ENCODE measurements around the gene PIGQ.

GRCh38 chr16:578232-578869 is 8.6 kb downstream of the PIGQ start:
- TF ChIP-seq, protein P1, sequence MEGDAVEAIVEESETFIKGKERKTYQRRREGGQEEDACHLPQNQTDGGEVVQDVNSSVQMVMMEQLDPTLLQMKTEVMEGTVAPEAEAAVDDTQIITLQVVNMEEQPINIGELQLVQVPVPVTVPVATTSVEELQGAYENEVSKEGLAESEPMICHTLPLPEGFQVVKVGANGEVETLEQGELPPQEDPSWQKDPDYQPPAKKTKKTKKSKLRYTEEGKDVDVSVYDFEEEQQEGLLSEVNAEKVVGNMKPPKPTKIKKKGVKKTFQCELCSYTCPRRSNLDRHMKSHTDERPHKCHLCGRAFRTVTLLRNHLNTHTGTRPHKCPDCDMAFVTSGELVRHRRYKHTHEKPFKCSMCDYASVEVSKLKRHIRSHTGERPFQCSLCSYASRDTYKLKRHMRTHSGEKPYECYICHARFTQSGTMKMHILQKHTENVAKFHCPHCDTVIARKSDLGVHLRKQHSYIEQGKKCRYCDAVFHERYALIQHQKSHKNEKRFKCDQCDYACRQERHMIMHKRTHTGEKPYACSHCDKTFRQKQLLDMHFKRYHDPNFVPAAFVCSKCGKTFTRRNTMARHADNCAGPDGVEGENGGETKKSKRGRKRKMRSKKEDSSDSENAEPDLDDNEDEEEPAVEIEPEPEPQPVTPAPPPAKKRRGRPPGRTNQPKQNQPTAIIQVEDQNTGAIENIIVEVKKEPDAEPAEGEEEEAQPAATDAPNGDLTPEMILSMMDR (conservative IDR thresholded peaks at IDR 0.05; ENCODE audit: low read depth, low read length) = no peak
- TF ChIP-seq RAD21 (IDR thresholded peaks at IDR 0.05; ENCODE audit: low read length) (no peak), MXI1 (IDR thresholded peaks at IDR 0.05; ENCODE audit: borderline replicate concordance, low read depth, low read length) (no peak), POLR2A (IDR thresholded peaks at IDR 0.05; ENCODE audit: low read depth, low read length) (no peak), BHLHE40 (IDR thresholded peaks at IDR 0.05; ENCODE audit: low read depth, low read length) (no peak), ELK1 (IDR thresholded peaks at IDR 0.05; ENCODE audit: borderline replicate concordance, low read depth, low read length) (no peak), RFX5 (IDR thresholded peaks at IDR 0.05; ENCODE audit: low read depth, low read length) (no peak), CEBPB (IDR thresholded peaks at IDR 0.05; ENCODE audit: low read depth, low read length) (no peak)

All from IMR-90 (cell line).